Ishikawa (cell line): ENCODE data around the gene UCHL3.

ENCODE experiments used
- CEBPB ChIP-seq: IDR thresholded peaks from 2 replicates; pipeline ENCODE4 v1.6.1; 2012
- CREB1 ChIP-seq: IDR thresholded peaks from 2 replicates; pipeline ENCODE4 v1.6.1; 2012; ENCODE audit warnings: low read depth
- EGR1 ChIP-seq: IDR thresholded peaks from 2 replicates; pipeline ENCODE4 v1.6.1; 2012
- EP300 ChIP-seq: IDR thresholded peaks from 2 replicates; pipeline ENCODE4 v1.6.1; 2012; ENCODE audit warnings: borderline replicate concordance
- FOXM1 ChIP-seq: IDR thresholded peaks from 2 replicates; pipeline ENCODE4 v1.6.1; 2012; ENCODE audit warnings: low read depth, borderline replicate concordance
- MAX ChIP-seq: IDR thresholded peaks from 2 replicates; pipeline ENCODE4 v1.6.1; 2012
- NFIC ChIP-seq: IDR thresholded peaks from 2 replicates; pipeline ENCODE4 v1.6.1; 2012
- RAD21 ChIP-seq: IDR thresholded peaks from 2 replicates; pipeline ENCODE4 v1.6.1; 2012; ENCODE audit warnings: low read depth
- REST ChIP-seq: IDR thresholded peaks from 2 replicates; pipeline ENCODE4 v1.6.1; 2012; ENCODE audit warnings: low read depth, mild to moderate bottlenecking
- TAF1 ChIP-seq: IDR thresholded peaks from 2 replicates; pipeline ENCODE4 v1.6.1; 2012; ENCODE audit warnings: low read depth, mild to moderate bottlenecking
- TCF12 ChIP-seq: IDR thresholded peaks from 2 replicates; pipeline ENCODE4 v1.6.1; 2012; ENCODE audit warnings: low read depth
- TEAD4 ChIP-seq: IDR thresholded peaks from 2 replicates; pipeline ENCODE4 v1.6.1; 2012
- USF1 ChIP-seq: IDR thresholded peaks from 2 replicates; pipeline ENCODE4 v1.6.1; 2012
- YY1 ChIP-seq: IDR thresholded peaks from 2 replicates; pipeline ENCODE4 v1.6.1; 2012; ENCODE audit warnings: low read depth
- ZBTB7A ChIP-seq: IDR thresholded peaks from 2 replicates; pipeline ENCODE4 v1.6.1; 2012; ENCODE audit warnings: low read depth

The UCHL3 gene

GRCh38 chr13:75617230-75617629 is 67.6 kb downstream of the UCHL3 start:
- TF ChIP-seq YY1 (no peak), CREB1 (no peak), USF1 (no peak), FOXM1 (no peak), TEAD4 (no peak), RAD21 (no peak), TAF1 (no peak), EGR1 (no peak), EP300 (no peak), ZBTB7A (no peak), CEBPB (no peak), REST (no peak), MAX (no peak), NFIC (no peak), TCF12 (no peak)

GRCh38 chr13:75618308-75618707 is 68.7 kb downstream of the UCHL3 start:
- TF ChIP-seq CREB1: no peak
- no peak for TF ChIP-seq FOXM1
- no peak for TF ChIP-seq REST
- no peak for TF ChIP-seq TCF12
- no peak for TF ChIP-seq EP300
- no peak for TF ChIP-seq CEBPB
- no peak for TF ChIP-seq MAX
- no peak for TF ChIP-seq TEAD4
- no peak for TF ChIP-seq RAD21

- no peak for TF ChIP-seq MAX
- no peak for TF ChIP-seq YY1
- TF ChIP-seq EGR1: no peak
- no peak for TF ChIP-seq TCF12
- no peak for TF ChIP-seq TEAD4
- TF ChIP-seq REST: no peak
- TF ChIP-seq TAF1: no peak
- TF ChIP-seq FOXM1: no peak
Measured at GRCh38 chr13:75620020-75620419, 70.4 kb downstream of the UCHL3 start.

GRCh38 chr13:75621147-75621546 is 71.6 kb downstream of the UCHL3 start:
- no peak for TF ChIP-seq CEBPB
- no peak for TF ChIP-seq NFIC
- TF ChIP-seq CREB1: no peak
- no peak for TF ChIP-seq USF1
- TF ChIP-seq ZBTB7A: no peak
- TF ChIP-seq TEAD4: no peak
- no peak for TF ChIP-seq REST
- TF ChIP-seq EP300: no peak
- no peak for TF ChIP-seq MAX
- no peak for TF ChIP-seq EGR1
- TF ChIP-seq TAF1: no peak
- TF ChIP-seq RAD21: no peak
- no peak for TF ChIP-seq TCF12
